Measurements from ENCODE around the gene TEX26. TPM values are rescaled to one million over a fixed set of nuclear protein-coding genes. Genes with fewer than 3 reads are reported as not detected.

TEX26 gene
- total and polyA plus RNA-seq, 10 of the 15 experiments (the other 5 are each of a cell fraction or from before 2014, with no cell fraction given) = not detected

DNA sequence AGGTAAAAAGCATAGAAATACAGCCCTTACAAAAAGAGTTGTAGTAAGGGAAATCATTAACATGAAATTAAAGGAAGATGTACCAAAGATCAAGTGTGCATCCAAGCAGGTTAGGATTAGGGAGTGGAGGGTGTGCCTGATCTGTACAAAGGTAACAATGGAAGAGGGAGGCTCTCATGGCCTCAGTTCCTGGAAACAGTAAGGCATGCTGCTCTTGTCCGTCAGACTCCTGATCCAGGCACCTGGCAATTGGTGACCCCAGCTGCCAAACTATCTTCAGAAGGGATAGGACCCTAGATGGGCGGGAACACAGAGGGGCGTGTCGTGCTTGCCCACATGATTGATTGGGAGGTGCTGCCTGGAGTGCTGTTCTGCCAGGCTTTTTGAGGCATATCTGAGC, 4.5 kb downstream of the TEX26 start:
- no TSS peak for BruUV-seq (replicated peaks)
- Histone ChIP-seq H3K27me3 (replicated peaks in 1 of 2; ENCODE audit: control insufficient read depth in 2 of 2, insufficient read depth in 2 of 2, low read length in 1 of 2) (peaks cover 2 to 3% of the 10 kb centered on the region in 2 experiments; a peak in 1 of 4 replicates), H3K4me1 (ENCODE audit: control insufficient read depth, insufficient read depth, low read length) (no peaks in the 10 kb centered on the region), H3K9me3 (replicated peaks; ENCODE audit: control insufficient read depth, insufficient read depth, low read length) (no peaks in the 10 kb centered on the region; the same call in 2 of the 3 replicates), H4K20me1 (ENCODE audit: control insufficient read depth, insufficient read depth) (no peaks in the 10 kb centered on the region), H3K9ac (ENCODE audit: control insufficient read depth, insufficient read depth, low read length) (no peak overlapping the region), H3K4me2 (ENCODE audit: control insufficient read depth, insufficient read depth) (no peak overlapping the region), H3K36me3 (ENCODE audit: control insufficient read depth in 2 of 2, insufficient read depth in 2 of 2, low read length in 1 of 2) (no peaks in the 10 kb centered on the region), H3K79me2 (ENCODE audit: control insufficient read depth, insufficient read depth, low read length) (no peaks in the 10 kb centered on the region), H2AFZ (ENCODE audit: control insufficient read depth, low read depth, low read length) (no peak overlapping the region), H3K27ac (ENCODE audit: control insufficient read depth, insufficient read depth) (no peak overlapping the region), H3K4me3 (no peak overlapping the region)
- CTCF ChIA-PET = no interaction called here
- RAD21 ChIA-PET (ENCODE audit: unreplicated experiment) = no interaction called here
- intact Hi-C loops (cut with micrococcal nuclease; ENCODE audit: unreplicated experiment) (no loop called here), in situ Hi-C loops (cut with MboI) (no loop called here)
- DNase-seq (ENCODE audit: low read depth, low spot score) (no peak), FAIRE-seq (no peak), ATAC-seq (no peak)
- SMC1A ChIA-PET (ENCODE audit: uncharacterized antibody, unreplicated experiment) = no interaction called here
- POLR2A ChIA-PET = no interaction called here
- WGBS (ENCODE audit: insufficient coverage, insufficient replicate concordance, low lambda C conversion rate, missing lambda C conversion rate) = 13% methylated on average over 4 of the region's 4 CpGs
- TF ChIP-seq EGR1 (IDR thresholded peaks at IDR 0.05; ENCODE audit: borderline replicate concordance in 1 of 2, low read depth in 2 of 2, low read length in 2 of 2) = no peak
- no peak for TF ChIP-seq SPI1 (IDR thresholded peaks at IDR 0.05; ENCODE audit: borderline replicate concordance, insufficient read depth, low read depth, low read length)
- TF ChIP-seq CHD1 (IDR thresholded peaks at IDR 0.05; ENCODE audit: low read depth, low read length) = no peak
- TF ChIP-seq CREM (IDR thresholded peaks at IDR 0.05; ENCODE audit: low read depth) = no peak
- no peak for TF ChIP-seq ZNF217 (IDR thresholded peaks at IDR 0.05)
- TF ChIP-seq RAD51 (IDR thresholded peaks at IDR 0.05) = no peak
- TF ChIP-seq BCL11A (IDR thresholded peaks at IDR 0.05; ENCODE audit: low read depth, low read length) = no peak
- no peak for TF ChIP-seq RB1 (IDR thresholded peaks at IDR 0.05; ENCODE audit: borderline replicate concordance)
- TF ChIP-seq SMC3 (IDR thresholded peaks at IDR 0.05; ENCODE audit: borderline replicate concordance, low read length) = no peak
- no peak for TF ChIP-seq NR2F1 (conservative IDR thresholded peaks at IDR 0.05)
- TF ChIP-seq IKZF2 (IDR thresholded peaks at IDR 0.05) = no peak
- no peak for TF ChIP-seq CBX5 (IDR thresholded peaks at IDR 0.05; ENCODE audit: low read depth)
- TF ChIP-seq NFYB (IDR thresholded peaks at IDR 0.05; ENCODE audit: insufficient read depth, low read depth, low read length) = no peak
- no peak for TF ChIP-seq NRF1 (conservative IDR thresholded peaks at IDR 0.05; ENCODE audit: low read depth, low read length)
- TF ChIP-seq ATF7 (IDR thresholded peaks at IDR 0.05; ENCODE audit: low read depth) = no peak
- TF ChIP-seq GABPA (IDR thresholded peaks at IDR 0.05; ENCODE audit: low read depth) = no peak

Data from GM12878 (cell line).